Epidermal melanocyte (primary cell): ENCODE data around the gene GTSF1L.

Source experiments
- DNase-seq: peaks from one replicate; pipeline ENCODE4 v3.0.0; 2011; ENCODE audit warnings: low spot score; ENCODE audit not compliant: insufficient read length

GTSF1L gene

GRCh38 chr20:43746344-43747137, 19.7 kb upstream of the GTSF1L start:
- DNase-seq: no peak

- DNase-seq: no peak
Observed at GRCh38 chr20:43744966-43745730, 18.3 kb upstream of the GTSF1L start.

GRCh38 chr20:43744151-43744611, 17.4 kb upstream of the GTSF1L start:
- DNase-seq: no peak

DNA sequence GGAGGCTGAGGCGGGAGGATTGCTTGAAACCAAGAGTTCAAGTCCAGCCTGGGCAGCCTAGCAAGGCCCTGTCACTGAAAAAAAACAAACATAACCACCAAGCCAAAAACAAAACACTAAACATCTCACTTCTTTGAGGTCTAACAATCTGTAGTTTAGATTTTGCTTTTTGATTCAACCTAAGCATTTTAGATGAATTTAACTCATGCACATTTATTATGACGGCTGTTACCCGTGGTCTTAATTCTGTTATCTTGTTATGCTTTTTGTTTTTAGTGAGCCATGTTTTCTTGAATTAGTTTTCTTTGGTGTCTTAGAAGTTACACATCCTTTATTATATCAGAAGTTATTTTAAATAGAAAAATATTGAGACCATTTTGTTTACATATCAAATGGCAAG, 13.8 kb upstream of the GTSF1L start:
- DNase-seq: no peak

DNA sequence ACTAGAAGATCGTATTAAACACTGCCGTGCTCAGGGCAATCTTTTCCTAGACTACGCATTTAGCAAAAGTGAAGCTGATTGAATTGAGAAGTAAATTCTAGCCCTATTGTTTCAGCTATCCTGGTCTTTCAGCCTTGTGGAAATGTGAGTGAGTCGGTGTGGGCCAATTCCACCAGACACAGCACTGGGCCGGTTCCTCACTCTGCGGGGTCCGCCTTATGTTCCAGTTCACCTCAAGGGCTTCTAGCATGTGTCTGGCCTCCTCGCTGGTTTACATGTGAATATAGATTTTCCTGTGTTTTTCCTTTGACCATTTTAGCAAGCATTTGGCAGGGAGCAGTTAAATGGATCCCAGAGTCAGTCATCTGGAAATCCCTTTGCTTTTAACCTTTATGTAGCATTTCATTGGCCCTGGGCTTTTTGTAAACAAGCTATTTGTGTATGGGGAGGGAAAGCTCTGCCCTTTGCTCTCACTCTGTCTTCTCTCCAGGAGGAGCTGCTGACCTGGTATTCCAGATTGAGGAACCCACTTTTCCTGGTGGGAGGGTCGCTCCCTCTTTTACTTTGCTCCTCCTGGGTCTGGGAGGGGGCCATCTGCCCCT, 12.4 kb upstream of the GTSF1L start:
- DNase-seq: no peak

DNA sequence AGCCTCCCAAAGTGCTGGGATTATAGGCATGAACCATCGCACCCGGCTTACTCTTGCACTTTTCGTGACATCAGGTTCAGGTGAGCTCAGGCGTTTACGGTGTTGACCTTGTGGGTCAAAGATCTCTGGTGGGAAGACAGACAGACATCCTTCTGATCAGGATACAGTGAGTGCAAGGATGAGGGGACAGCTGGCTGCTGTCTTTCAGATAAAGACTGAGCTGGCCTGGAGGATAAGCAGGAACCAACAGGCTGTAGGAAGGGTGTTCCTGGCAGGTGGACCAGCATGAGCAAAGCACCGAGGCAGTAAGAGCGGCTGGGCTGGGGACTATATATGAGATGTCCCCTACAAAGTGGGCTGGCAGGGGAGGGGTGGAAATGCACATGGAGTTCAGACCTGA, 11.1 kb upstream of the GTSF1L start:
- no peak for DNase-seq

GRCh38 chr20:43736588-43737158, 9.9 kb upstream of the GTSF1L start:
- no peak for DNase-seq

DNA sequence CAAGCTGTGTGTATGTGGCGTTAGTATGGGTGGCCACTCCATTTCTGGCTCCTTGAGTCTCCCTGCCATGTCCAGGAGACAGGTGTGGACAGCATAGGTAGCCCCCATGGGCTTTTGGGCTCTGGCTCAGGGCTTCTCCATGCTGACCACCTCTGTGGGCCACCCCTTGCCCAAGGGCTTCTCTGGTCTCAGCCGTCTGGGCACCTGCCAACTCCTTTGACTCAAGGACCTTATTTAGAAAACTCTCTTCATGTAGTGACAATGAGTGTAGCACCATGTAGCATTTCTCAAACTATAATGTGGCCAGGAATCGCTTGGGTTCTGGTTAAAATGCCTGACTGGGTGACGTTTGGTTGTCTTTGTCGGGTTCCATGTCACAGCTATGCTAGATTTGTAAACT, 5.1 kb upstream of the GTSF1L start:
- no peak for DNase-seq

- DNase-seq: no peak
Observed at GRCh38 chr20:43731469-43731868, 4.7 kb upstream of the GTSF1L start.

GRCh38 chr20:43728686-43729255, 2.0 kb upstream of the GTSF1L start:
- no peak for DNase-seq

DNA sequence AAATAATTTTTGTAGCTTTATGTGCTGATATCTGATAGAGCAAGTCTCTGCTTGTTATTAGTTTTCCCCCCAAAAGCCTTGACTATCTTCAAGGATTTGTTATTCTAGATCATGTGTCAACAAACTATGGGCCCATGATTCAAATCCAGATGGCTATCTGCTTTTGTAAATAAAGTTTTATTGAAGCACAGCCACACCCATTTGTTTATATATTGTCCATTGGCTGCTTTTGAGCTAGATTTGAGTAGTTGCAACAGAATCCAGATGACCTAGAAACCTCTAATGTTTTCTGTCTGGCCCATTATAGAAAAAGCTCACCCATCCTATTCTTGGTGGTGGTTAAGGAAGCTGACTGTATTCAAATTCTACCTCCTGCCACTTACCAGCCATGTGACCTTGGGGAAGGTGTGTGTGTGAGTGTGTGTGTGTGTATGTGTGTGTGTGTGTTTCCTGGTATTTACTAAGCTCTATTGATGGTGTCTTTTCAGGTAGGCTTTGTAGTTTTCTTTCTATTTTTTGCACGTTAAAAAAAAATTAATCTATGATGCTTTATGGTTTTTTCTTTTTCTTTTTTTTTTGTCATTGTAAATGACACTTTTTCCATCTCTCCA, 1.3 kb upstream of the GTSF1L start:
- no peak for DNase-seq

DNA sequence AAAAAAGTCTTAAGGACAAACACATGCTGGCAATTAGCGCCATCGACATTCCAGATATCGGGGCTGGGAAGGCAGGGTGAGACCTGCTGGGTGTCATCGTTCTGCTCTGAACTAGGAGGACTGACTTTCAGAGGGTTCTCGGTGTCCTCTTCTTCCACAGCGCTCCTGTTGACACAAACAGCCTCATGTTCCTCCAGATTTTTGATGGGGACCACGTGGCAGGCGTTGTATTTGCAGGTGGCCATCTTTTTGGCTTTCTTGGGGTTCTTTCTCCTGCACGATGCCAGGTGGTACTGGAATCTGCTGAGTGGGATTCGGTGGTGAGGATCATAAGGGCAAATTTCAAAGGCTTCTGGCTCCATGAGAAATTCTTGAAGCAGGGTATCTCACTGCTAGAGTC, 469 bp downstream of the GTSF1L start:
- DNase-seq: no peak

GRCh38 chr20:43725666-43726065, 1.1 kb downstream of the GTSF1L start:
- DNase-seq: no peak

- no peak for DNase-seq
Observed at GRCh38 chr20:43724383-43724782, 2.4 kb downstream of the GTSF1L start.

- no peak for DNase-seq
Observed at GRCh38 chr20:43723735-43724134, 3.1 kb downstream of the GTSF1L start.

DNA sequence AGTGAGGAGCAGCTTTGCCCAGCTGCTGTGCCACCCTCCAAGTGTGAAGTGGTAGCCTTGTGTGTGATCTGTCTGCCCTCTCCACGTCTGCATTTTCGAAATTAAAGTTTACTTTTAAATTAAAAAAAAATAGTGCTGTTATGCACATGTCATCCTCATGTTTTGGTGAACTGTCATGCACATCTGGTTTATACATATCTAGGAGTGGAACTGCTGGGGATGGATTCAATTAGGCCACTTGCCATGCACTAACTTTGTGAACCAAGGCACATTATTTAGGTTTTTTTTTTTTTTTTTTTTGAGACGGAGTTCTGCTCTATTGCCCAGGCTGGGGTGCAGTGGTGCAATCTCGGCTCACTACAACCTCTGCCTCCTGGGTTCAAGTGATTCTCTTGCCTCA, 3.6 kb downstream of the GTSF1L start:
- DNase-seq: no peak

GRCh38 chr20:43722153-43722505, 4.7 kb downstream of the GTSF1L start:
- no peak for DNase-seq

- DNase-seq: no peak
Observed at GRCh38 chr20:43721429-43722152, 5.2 kb downstream of the GTSF1L start.

DNA sequence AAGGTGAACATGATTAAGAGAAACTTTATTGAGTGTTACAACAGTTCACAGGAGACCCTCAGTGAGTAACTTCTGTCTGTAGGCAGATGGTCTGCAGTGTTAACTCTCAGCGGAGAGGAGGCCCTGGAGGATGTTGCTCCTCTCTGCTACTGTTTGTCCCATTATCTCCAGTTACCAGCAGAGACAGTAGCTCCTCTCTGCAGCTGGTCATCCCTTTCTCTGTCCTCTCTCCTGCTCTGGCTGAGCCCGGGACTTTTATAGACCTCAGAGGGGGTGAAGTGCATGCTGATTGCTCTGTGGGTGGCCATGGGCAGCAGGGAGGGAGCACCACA, 5.7 kb downstream of the GTSF1L start:
- DNase-seq: no peak

DNA sequence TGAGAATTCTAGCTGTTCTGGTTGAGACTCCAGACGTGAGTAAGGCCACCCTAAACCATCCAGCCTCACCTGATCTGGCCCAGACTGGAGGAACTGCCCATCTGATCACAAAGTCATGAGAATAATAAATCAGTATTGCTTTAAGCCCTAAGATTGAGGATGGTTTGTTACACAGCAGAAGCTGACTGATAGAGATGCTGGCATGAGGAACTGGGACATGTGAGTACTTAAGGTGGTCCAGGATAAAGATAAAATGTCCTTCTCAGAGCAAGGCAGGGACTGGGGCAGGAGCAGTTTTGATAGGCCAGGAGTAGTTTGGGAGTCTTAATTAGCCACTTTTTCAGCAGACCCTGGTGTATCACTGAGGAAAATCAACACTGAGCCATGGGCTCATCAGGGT, 6.8 kb downstream of the GTSF1L start:
- no peak for DNase-seq

DNA sequence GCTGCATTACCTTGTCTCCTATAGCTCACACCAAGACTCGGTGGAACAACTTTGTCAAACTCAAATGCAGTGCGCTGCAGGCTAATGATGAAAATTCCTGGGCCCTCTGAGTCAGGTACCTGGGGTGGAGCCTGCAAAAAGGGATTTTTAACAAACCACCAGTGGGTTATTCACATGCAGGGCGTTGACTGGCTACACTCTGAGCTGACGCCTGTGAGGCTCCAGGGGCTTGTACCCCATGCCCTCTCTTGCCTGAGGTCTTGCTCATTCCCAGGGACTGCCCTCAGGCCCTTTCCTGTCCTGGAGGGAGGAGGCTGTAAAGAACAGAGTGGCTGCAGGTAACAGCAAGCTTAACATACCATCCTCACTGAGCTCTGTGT, 9.2 kb downstream of the GTSF1L start:
- no peak for DNase-seq
